HT-29 (cell line): Measurements from ENCODE around the gene FHIT. TPM values are rescaled to one million over a fixed set of nuclear protein-coding genes. Genes with fewer than 3 reads are reported as not detected.

Experiments used
- DNase-seq: peaks from one replicate; pipeline ENCODE4 v3.0.0-alpha.2; 2015; ENCODE audit warnings: low spot score
- total RNA-seq: library from RNA; depleted of rRNA; stranded (reverse); fragments of >200 nt; shearing (Covaris generic); gene quantifications from 2 replicates; pipeline ENCODE4 v1.2.3, GENCODE V29; 2014

The FHIT gene
- total RNA-seq, 1 experiment from 2014 or later, result not detected

- no peak for DNase-seq
These were observed 1064.9 kb downstream of the FHIT start for GRCh38 chr3:60186359-60186758.

GRCh38 chr3:60185161-60185560, 1066.1 kb downstream of the FHIT start:
- DNase-seq, result no peak

DNA sequence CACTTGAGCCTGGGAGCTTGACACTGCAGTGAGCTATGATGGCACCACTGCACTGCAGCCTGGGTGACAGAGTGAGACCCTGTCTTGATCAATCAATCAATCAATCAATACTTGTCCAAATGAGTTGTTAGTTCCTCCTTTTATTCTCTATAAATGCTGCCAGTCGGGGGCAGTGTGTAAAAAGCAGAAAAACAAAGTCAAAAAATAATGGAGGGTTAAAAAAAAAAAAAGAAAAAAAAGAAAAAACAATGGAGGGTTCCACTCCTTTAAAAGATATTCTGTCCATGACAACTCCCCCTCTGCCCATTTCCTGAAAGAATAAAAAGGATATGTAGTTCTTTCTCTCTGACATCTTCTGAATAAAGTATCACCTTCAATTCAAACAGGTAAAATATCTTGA, 1068.6 kb downstream of the FHIT start:
- DNase-seq, result no peak

GRCh38 chr3:60178931-60179653, 1072.2 kb downstream of the FHIT start:
- DNase-seq, result no peak

DNA sequence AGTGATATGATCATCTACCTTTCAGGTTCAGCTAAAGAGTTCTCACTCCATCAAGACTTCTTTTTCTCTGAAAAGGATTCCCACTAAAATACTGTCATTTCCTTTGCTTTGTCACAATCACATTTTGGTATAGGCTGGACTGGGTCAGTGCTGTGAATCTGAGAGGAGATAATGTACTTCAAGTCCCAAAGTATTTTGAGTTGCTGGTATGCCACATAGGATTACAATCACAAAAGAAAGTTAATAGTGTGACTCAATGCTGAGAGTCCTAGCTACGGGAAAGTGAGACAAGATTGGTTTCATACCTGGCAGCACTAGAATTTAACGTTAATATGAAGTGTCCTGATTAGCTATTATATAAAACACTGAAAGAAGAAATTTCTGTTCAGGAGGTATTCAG, 1073.5 kb downstream of the FHIT start:
- DNase-seq, result no peak

DNA sequence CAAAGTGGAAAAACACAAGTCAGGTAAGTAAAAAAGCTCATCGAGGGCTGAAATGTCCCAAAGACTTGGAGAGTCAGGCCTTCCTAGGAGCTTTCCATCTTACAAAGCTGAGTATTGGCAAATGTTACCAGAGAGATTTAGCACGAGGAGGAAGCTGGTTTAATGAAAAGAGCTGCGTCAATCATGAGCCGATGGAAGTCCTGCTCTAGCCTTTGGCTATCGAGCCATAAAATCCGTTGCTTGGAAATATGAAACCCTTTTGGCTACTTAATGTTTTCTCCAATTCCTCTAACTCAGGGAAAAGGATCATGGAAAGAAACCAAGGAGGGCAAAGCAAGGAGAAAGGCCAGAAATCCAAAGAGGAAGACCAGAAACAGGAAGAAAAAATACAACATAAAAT, 1074.6 kb downstream of the FHIT start:
- no peak for DNase-seq

DNA sequence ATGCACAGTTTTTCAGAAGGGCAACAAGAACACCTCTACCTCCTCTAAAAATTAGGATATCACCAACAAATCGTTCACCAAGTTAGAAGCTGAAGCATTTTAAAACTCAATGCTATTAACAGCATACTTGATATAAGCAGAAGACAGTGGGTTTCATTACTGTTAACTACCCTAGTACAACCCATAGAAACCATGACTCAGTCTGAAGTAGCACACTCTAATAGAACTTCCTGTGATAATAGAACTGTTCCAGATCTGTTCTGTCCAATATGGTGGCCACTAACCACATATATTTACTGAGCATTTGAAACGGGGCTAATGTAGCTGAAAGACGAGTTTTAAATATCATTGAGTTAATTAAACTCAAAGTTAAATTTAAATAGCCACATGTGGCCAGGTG, 1075.6 kb downstream of the FHIT start:
- DNase-seq, result no peak

DNA sequence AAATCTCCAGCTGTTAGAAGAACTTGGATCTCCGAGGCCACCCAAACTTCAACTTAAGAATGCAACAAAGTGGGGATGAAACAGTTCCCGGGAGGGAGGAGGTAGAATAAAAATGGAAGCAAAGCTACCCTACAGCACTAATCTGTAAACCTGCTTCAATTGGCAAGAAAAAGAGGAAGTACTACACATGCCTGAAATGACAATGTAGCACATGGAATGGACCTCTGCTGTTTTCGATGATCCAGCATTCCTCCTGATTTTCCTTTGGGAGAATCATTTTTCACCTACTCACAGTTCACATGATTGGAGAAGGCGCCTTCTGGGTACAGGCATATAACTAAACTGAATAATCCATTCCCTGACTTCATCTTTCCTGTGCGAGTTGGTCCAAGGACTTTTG, 1081.5 kb downstream of the FHIT start:
- no peak for DNase-seq

DNA sequence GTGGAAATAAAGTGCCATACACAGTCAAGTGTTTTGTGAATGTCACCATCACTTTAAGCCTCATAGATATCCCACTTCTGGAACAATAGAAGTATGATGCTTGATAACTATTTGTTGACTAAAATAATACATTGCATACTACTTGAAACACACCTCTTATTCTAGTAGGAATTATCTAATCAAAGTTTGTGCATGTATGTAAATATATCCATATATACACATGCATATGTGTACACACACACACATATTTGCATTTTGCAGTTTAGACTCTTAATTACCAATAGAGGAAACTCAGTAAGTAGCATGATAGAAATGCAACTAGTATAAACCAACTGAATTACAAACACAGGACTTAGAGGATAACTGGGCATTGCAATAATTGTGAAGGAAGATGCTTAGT, 1084.1 kb downstream of the FHIT start:
- DNase-seq, result no peak

DNA sequence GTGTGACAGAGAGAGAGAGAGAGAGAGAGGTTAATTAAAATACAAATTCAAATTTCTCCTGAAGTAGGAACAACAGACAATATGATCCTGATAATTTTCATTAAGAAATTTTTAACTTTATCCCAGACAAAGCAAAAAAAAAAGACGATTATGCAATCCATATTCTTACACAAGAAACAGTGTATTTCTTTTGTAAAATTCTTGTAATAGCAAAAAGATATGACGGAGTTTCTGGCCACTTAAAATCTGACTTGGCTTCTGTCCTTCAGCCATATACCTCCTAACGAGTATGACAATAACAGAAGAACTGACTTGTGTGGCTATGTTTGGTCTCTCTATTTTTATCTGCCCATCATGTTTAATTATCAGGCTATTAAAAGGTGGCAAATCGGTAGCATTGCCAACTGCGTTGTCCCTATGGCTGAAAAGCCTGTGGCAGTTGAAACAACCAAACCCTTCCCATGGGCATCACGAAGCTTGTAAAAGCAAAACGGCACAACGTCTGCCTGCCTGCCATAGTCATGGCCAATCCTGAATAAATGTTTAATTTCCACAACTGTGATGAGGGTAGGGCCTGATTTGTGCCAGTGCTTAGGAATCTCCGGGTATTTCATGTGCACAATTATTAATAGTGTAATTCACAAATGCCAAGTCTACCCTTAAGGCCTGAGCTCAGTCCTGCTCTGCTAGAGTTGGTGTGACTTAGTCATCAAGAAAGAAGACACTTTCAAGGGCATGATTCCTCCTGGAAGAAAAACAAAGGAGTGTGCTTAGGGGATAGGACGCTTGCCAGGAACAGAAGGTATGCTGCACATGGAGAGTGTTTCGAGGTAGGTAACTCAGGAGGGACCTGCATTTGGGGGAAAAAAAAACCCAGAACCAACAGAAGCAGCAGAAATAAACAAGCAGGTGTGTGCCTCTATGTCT, 1090.2 kb downstream of the FHIT start:
- DNase-seq, result no peak

- DNase-seq, result no peak
These were observed 1091.0 kb downstream of the FHIT start for GRCh38 chr3:60160111-60160821.

DNA sequence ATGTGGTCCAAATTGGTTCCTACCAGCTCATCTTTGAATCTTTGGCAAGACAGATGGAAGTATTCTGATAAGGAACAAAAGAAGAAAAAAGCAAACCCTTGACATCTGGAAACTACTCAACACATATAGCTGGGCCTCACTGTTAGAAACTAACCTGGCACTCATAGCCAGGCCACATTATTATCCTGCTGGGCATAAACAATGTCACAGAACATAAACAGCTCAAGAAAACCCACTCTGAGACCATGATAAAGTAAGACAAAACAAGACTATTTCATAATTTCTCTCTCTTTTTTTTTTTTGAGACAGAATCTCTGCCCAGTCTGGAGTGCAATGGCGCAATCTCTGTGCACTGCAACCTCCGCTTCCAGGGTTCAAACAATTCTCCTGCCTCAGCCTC, 1093.2 kb downstream of the FHIT start:
- DNase-seq, result no peak

GRCh38 chr3:60154011-60154410, 1097.2 kb downstream of the FHIT start:
- no peak for DNase-seq

GRCh38 chr3:60153221-60153999, 1097.8 kb downstream of the FHIT start:
- DNase-seq, result no peak

- no peak for DNase-seq
These were observed 1101.8 kb downstream of the FHIT start for GRCh38 chr3:60149501-60149900.

- no peak for DNase-seq
These were observed 1103.9 kb downstream of the FHIT start for GRCh38 chr3:60147249-60147950.

GRCh38 chr3:60146121-60146520, 1105.1 kb downstream of the FHIT start:
- DNase-seq, result no peak

GRCh38 chr3:60144071-60144470, 1107.2 kb downstream of the FHIT start:
- DNase-seq, result no peak

DNA sequence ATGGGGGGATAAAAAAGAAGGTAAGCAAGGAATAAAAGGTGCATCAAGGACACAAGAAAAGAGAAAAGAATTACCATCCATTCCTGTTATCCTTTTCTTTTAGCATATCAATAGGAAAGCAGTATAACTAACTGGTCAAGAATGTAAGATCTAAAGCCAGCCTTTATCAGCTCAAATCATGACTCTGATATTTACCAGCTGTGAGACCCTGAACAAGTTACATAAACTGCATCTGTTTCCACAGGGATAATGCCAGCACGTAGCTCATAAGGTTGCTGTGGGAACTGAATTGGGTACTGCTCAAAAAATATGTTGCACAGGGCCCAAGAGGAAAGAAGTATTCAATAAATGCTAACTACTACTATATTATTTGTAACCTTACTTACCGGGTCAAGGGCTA, 1109.2 kb downstream of the FHIT start:
- DNase-seq, result no peak

DNA sequence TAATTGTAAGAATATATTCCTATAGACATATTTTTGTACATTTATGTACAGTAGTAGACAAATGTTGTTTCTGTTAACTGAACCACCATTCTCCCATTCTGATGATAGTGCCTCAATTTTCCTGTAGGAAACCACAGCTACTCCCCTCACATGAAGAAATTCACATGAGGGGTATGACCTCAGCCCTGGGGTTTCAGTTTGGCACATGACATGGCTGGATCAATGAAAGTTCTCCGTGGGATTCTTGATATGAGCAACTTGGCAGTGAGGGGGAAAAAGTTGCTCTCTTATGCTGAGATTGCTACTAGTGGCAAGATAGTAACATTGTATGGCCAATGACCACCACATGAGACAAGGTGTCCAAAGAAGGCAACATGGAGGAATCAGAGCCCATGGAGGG, 1111.1 kb downstream of the FHIT start:
- no peak for DNase-seq

DNA sequence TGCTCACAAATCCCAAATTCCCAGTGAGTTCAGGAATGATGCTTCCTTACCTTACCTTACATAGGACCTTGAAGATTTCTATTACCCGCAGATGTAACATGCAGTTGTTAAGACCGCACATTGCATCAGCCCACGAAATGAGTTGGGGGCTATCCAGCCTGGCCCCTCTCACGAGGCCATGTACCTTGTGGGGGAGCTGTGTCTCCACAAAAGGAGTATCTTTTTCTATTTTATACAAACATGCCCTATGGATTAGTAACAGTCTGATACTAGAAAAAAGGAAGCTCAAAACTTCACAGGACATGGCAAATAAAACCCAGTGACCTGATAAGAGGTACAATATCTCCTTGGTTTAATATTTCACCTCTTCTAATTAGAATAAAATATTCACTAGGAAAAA, 1114.7 kb downstream of the FHIT start:
- no peak for DNase-seq
